K562 (cell line): ENCODE data around the gene LST1. TPM values are rescaled to one million over a fixed set of nuclear protein-coding genes. Genes with fewer than 3 reads are reported as not detected.
A peak's percentile ranks its signal among the peaks of the same experiment; 100 is the strongest.

Source experiments
- ARID4B ChIP-seq: sonication (generic); formaldehyde crosslinking; IDR thresholded peaks from 2 replicates; pipeline ENCODE4 v1.8.0; 2022; ENCODE audit warnings: mild to moderate bottlenecking, missing genetic modification reagents
- BMI1 ChIP-seq: fragments of 150-350 bp; IDR thresholded peaks from 2 replicates; pipeline ENCODE4 v1.6.1; 2014; ENCODE audit warnings: low read length
- DIDO1 ChIP-seq: fragments of 450-650 bp; IDR thresholded peaks from 2 replicates; pipeline ENCODE4 v1.6.1; 2016; ENCODE audit warnings: low read depth, missing biosample characterization, missing genetic modification characterization
- DMBX1 ChIP-seq: fragments of 250-450 bp; sonication (Bioruptor Pico); IDR thresholded peaks from 2 replicates; pipeline ENCODE4 v1.8.0; 2022; ENCODE audit warnings: inconsistent platforms, mild to moderate bottlenecking, moderate library complexity, borderline replicate concordance
- ETS2 ChIP-seq: IDR thresholded peaks from 2 replicates; pipeline ENCODE4 v1.6.1; 2016; ENCODE audit warnings: borderline replicate concordance, missing genetic modification characterization, mild to moderate bottlenecking, moderate library complexity, missing compliant biosample characterization; ENCODE audit not compliant: poor library complexity, severe bottlenecking
- FOXK1 ChIP-seq: sonication (generic); formaldehyde crosslinking; IDR thresholded peaks from 2 replicates; pipeline ENCODE4 v1.8.0; 2022; ENCODE audit warnings: missing genetic modification reagents, mild to moderate bottlenecking, borderline replicate concordance
- HDAC6 ChIP-seq: IDR thresholded peaks from 2 replicates; pipeline ENCODE4 v1.6.1; 2012; ENCODE audit warnings: low read depth, mild to moderate bottlenecking, control low read depth, inconsistent platforms, low read length, moderate library complexity
- PHF8 ChIP-seq: fragments of 200-600 bp; sonication (generic); IDR thresholded peaks from 2 replicates; pipeline ENCODE4 v1.6.1; 2012; ENCODE audit warnings: mixed run types, mild to moderate bottlenecking, inconsistent platforms, low read length, moderate library complexity, borderline replicate concordance
- POLR2G ChIP-seq: fragments of 200-400 bp; formaldehyde crosslinking; IDR thresholded peaks from 2 replicates; pipeline ENCODE4 v1.6.1; 2017; ENCODE audit warnings: low read depth, mild to moderate bottlenecking, antibody characterized with exemption, low read length, moderate library complexity
- POLR2H ChIP-seq: IDR thresholded peaks from 2 replicates; pipeline ENCODE4 v1.6.1; 2016; ENCODE audit warnings: missing genetic modification characterization, low read depth, mild to moderate bottlenecking, control low read depth, missing compliant biosample characterization, moderate library complexity
- TAF9B ChIP-seq: fragments of 450-650 bp; IDR thresholded peaks from 2 replicates; pipeline ENCODE4 v1.6.1; 2018; ENCODE audit warnings: mild to moderate bottlenecking; ENCODE audit not compliant: partially characterized antibody
- USF1 ChIP-seq: sonication (generic); formaldehyde crosslinking; IDR thresholded peaks from 2 replicates; pipeline ENCODE4 v1.9.0; 2022; ENCODE audit warnings: mild to moderate bottlenecking, missing genetic modification reagents
- ZNF133 ChIP-seq: fragments of 250-450 bp; sonication (Bioruptor Pico); IDR thresholded peaks from 2 replicates; pipeline ENCODE4 v1.4.0; 2020; ENCODE audit warnings: mild to moderate bottlenecking
- ZNF212 ChIP-seq: fragments of 450-650 bp; formaldehyde crosslinking; IDR thresholded peaks from 2 replicates; pipeline ENCODE4 v1.4.0; 2020; ENCODE audit warnings: mild to moderate bottlenecking
- ZSCAN29 ChIP-seq: fragments of 450-650 bp; IDR thresholded peaks from 2 replicates; pipeline ENCODE4 v1.6.1; 2017
- polyA plus RNA-seq, 8 experiments: library from polyadenylated mRNA; depleted of rRNA in 4 of 8; stranded (reverse) in 5 of 8; unstranded in 3 of 8; fragments of >200 nt; fragmentation: Nextera tagmentation in 2 of 8; fragmentation: Illumina TruSeq in 1 of 8; extraction: Ambion mirVana in 2 of 8; extraction: Trizol in 1 of 8; gene quantifications; 2 replicates each; pipeline versions ENCODE4 v1.2.1 to v1.2.3, GENCODE V29; 2011 to 2014; ENCODE audit warnings: inconsistent platforms in 1 of 8, missing spikeins in 1 of 8
- total RNA-seq, 7 experiments: library from RNA; depleted of rRNA in 6 of 7; stranded (reverse); fragments of >200 nt in 6 of 7; fragmentation: Illumina TruSeq in 2 of 7; extraction: Trizol in 2 of 7; gene quantifications; 2 replicates each; pipeline versions ENCODE4 v1.2.1 to v1.2.3, GENCODE V29; 2011 to 2021; ENCODE audit warnings: low replicate concordance in 1 of 7
- TF ChIP-seq, protein P1 (sequence below): sonication (generic); formaldehyde crosslinking; IDR thresholded peaks from 2 replicates; pipeline ENCODE4 v1.8.1; 2023; ENCODE audit warnings: missing genetic modification reagents, mild to moderate bottlenecking, borderline replicate concordance
- TF ChIP-seq, protein P2 (sequence below): fragments of 250-450 bp; sonication (Bioruptor Pico); IDR thresholded peaks from 2 replicates; pipeline ENCODE4 v1.8.0; 2021; ENCODE audit warnings: borderline replicate concordance, mild to moderate bottlenecking, moderate library complexity; ENCODE audit not compliant: poor library complexity, severe bottlenecking

The LST1 gene
- total and polyA plus RNA-seq, 9 of the 15 experiments (the other 6 are each of a cell fraction or from before 2014, with no cell fraction given): 0.82 to 7.8 (median 1.7) TPM

GRCh38 chr6:31580807-31581433 lies 5.2 kb upstream of the LST1 start (continued):
- TF ChIP-seq ETS2 (tag): no peak
- peak; percentile 95 for TF ChIP-seq POLR2G
- no peak for TF ChIP-seq ZNF133 (CRISPR knock-in tag)
- no peak for TF ChIP-seq TAF9B
- TF ChIP-seq DMBX1 (CRISPR knock-in tag): peak; percentile 74
- peak; percentile 86; the same call in 1 of the 2 replicates for TF ChIP-seq PHF8
- TF ChIP-seq ZNF212 (CRISPR knock-in tag): no peak
- 0 out of 2 replicates have a peak, but pooled peaks have one; percentile 34 for TF ChIP-seq ZSCAN29
- TF ChIP-seq DIDO1 (tag): no peak
- TF ChIP-seq BMI1: no peak
- TF ChIP-seq, protein P1, sequence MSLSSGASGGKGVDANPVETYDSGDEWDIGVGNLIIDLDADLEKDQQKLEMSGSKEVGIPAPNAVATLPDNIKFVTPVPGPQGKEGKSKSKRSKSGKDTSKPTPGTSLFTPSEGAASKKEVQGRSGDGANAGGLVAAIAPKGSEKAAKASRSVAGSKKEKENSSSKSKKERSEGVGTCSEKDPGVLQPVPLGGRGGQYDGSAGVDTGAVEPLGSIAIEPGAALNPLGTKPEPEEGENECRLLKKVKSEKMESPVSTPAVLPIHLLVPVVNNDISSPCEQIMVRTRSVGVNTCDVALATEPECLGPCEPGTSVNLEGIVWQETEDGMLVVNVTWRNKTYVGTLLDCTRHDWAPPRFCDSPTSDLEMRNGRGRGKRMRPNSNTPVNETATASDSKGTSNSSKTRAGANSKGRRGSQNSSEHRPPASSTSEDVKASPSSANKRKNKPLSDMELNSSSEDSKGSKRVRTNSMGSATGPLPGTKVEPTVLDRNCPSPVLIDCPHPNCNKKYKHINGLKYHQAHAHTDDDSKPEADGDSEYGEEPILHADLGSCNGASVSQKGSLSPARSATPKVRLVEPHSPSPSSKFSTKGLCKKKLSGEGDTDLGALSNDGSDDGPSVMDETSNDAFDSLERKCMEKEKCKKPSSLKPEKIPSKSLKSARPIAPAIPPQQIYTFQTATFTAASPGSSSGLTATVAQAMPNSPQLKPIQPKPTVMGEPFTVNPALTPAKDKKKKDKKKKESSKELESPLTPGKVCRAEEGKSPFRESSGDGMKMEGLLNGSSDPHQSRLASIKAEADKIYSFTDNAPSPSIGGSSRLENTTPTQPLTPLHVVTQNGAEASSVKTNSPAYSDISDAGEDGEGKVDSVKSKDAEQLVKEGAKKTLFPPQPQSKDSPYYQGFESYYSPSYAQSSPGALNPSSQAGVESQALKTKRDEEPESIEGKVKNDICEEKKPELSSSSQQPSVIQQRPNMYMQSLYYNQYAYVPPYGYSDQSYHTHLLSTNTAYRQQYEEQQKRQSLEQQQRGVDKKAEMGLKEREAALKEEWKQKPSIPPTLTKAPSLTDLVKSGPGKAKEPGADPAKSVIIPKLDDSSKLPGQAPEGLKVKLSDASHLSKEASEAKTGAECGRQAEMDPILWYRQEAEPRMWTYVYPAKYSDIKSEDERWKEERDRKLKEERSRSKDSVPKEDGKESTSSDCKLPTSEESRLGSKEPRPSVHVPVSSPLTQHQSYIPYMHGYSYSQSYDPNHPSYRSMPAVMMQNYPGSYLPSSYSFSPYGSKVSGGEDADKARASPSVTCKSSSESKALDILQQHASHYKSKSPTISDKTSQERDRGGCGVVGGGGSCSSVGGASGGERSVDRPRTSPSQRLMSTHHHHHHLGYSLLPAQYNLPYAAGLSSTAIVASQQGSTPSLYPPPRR (CRISPR knock-in tag): peak; percentile 94; the same call in 1 of the 2 replicates
- TF ChIP-seq POLR2H (tag): no peak
- no peak for TF ChIP-seq HDAC6
- TF ChIP-seq FOXK1: no peak; the same call in 1 of the 2 replicates
- TF ChIP-seq USF1 (CRISPR knock-in tag): peak; percentile 69; the same call in 1 of the 2 replicates
- TF ChIP-seq ARID4B: peak; percentile 83
- TF ChIP-seq, protein P2, sequence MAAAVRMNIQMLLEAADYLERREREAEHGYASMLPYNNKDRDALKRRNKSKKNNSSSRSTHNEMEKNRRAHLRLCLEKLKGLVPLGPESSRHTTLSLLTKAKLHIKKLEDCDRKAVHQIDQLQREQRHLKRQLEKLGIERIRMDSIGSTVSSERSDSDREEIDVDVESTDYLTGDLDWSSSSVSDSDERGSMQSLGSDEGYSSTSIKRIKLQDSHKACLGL: no peak
